Testis (tissue), 3 donors: ENCODE data around the gene ZFP36L1. TPM values are rescaled to one million over a fixed set of nuclear protein-coding genes. Genes with fewer than 3 reads are reported as not detected.

Experiments used
- DNase-seq: peaks from one replicate; pipeline ENCODE4 v3.0.0-alpha.2; 2019
- H3K27ac ChIP-seq, 2 donors: fragments of 200-600 bp; sonication (generic); one replicate each; pipeline ENCODE4 v1.5.1; 2019
- H3K27me3 ChIP-seq: fragments of 200-600 bp; sonication (generic); one replicate; pipeline ENCODE4 v1.5.1; 2019
- H3K36me3 ChIP-seq: fragments of 200-600 bp; sonication (generic); one replicate; pipeline ENCODE4 v1.5.1; 2017; ENCODE audit warnings: low read depth; ENCODE audit errors: missing control alignments
- H3K4me1 ChIP-seq: fragments of 200-600 bp; sonication (generic); one replicate; pipeline ENCODE4 v1.5.1; 2019
- H3K4me3 ChIP-seq, 2 donors: fragments of 200-600 bp; sonication (generic); one replicate each; pipeline ENCODE4 v1.5.1; 2017 to 2019
- H3K9me3 ChIP-seq: fragments of 200-600 bp; sonication (generic); one replicate; pipeline ENCODE4 v1.5.1; 2017
- CTCF ChIP-seq, 3 experiments: fragments of 450-650 bp in 2 of 3; fragments of 200-600 bp in 1 of 3; sonication (generic) in 1 of 3; IDR thresholded peaks; one replicate each; pipeline ENCODE4 v1.5.1; 2016 to 2019; ENCODE audit warnings: antibody characterized with exemption in 3 of 3, mild to moderate bottlenecking in 2 of 3, moderate library complexity in 1 of 3
- POLR2A ChIP-seq: fragments of 450-650 bp; IDR thresholded peaks from one replicate; pipeline ENCODE4 v1.6.1; 2017; ENCODE audit warnings: antibody characterized with exemption, mild to moderate bottlenecking, moderate library complexity
- WGBS, 2 donors: methylation state at CpG; one replicate each; pipeline ENCODE4 v1.1.5; 2018; 5-methylcytosine and 5-hydroxymethylcytosine counted together
- intact Hi-C: fragments of 100-400 bp; cut with DNase I; formaldehyde crosslinking; loops from one replicate; pipeline ENCODE4 v1.15.1; 2023; ENCODE audit warnings: low total_unique reads
- polyA plus RNA-seq: library from polyadenylated mRNA; stranded (reverse); fragments of 350-450 nt; fragmentation: Illumina TruSeq; extraction: RNeasy Lipid Tissue Mini Kit (QIAGEN cat#74804); gene quantifications from one replicate; pipeline ENCODE4 v1.2.3, GENCODE V29; 2014; ENCODE audit warnings: low read depth, low replicate concordance; ENCODE audit not compliant: insufficient read depth
- total RNA-seq, 2 donors: library from RNA; depleted of rRNA; stranded (reverse); fragments of >200 nt; gene quantifications; one replicate each; pipeline ENCODE4 v1.2.3, GENCODE V29; 2016

The ZFP36L1 gene
- total and polyA plus RNA-seq, 3 donors from 2014 or later = 120 to 301 (median 176) TPM

DNA sequence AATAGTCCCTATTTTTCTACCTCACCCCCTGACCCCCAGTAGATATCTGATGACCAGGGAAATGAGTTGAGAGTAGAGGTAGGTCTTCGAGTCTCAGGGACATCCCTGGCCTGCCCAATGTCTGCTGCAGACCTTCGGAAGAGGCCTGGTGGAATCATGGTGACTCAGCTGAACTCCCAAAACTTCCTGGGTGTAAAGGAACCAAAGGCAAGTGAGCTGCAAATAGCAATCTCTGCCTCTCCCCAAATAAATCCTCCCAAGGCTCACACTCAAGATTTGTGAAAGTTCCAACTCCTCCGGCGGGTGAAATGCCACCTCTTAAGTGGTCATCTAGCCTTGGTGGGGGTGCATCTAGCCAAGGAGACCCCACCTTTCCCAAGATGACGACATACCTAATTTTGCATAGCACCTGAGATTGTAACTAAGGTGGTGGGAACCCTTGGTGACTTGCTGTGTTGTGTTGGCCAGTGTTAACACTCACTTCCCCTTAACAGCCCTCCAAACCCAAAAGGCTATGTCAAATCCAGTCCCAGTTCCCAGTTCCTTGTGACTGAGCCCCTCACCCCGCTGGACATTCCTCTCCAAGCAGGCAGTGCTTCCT lies 6.3 kb downstream of the ZFP36L1 start:
- no peak overlapping the region for H3K4me3 ChIP-seq
- no peak for TF ChIP-seq POLR2A
- no peak for TF ChIP-seq CTCF (IDR thresholded peaks at IDR 0.05)
- H3K9me3 ChIP-seq = no peaks in the 10 kb centered on the region
- H3K4me1 ChIP-seq = peaks cover 39% of the 10 kb centered on the region
- DNase-seq = peak; percentile 19
- H3K36me3 ChIP-seq = no peaks in the 10 kb centered on the region
- H3K27ac ChIP-seq = peak overlapping the region; percentile 53 to 100
- no peaks in the 10 kb centered on the region for H3K27me3 ChIP-seq
- intact Hi-C loops = loop anchor here (5.0 kb wide), 1 partner anchor 539 kb away; no protein-coding TSS in a partner anchor
- 63 to 66% methylated on average over 6 of the region's 6 CpGs for WGBS, 2 donors

- Histone ChIP-seq H3K36me3 (no peaks in the 10 kb centered on the region), H3K4me3 (no peak overlapping the region), H3K9me3 (no peaks in the 10 kb centered on the region), H3K27ac (peak overlapping the region; percentile 21 to 100), H3K27me3 (no peaks in the 10 kb centered on the region), H3K4me1 (peaks cover 47% of the 10 kb centered on the region)
- intact Hi-C loops = loop anchor here (5.0 kb wide), 1 partner anchor 539 kb away; no protein-coding TSS in a partner anchor
- DNase-seq = peak; percentile 25
- 66 to 71% methylated on average over 5 of the region's 5 CpGs for WGBS, 2 donors
- TF ChIP-seq CTCF (IDR thresholded peaks at IDR 0.05) = no peak
- no peak for TF ChIP-seq POLR2A
Observed at GRCh38 chr14:68785534-68786490, 7.1 kb downstream of the ZFP36L1 start.

DNA sequence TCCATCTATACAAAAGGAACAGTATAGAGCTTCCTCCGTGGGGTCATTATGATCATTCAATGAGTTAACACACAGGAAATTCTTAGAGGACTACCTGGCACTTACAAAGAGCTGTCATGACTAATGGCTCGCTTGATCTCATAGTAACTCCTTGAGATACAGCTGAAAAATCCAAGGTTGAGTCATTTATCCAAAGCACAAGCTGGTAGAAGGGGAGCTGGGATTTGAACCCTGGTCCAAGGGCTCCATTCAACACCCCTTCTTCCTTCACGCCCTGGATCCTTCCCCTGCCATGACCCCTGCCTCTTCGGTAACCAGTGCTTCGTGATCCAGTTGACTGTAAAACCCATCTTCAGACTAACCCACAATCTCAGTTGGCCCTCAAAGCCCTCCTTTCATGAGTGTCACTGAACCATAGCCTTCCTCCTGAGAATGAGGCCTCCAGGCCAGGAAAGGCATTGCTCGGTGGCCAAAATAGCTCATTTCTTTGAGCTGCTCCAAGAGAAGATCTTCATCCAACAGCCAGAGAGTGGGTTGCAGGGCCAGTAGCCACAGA lies 7.8 kb downstream of the ZFP36L1 start:
- H3K27me3 ChIP-seq = no peaks in the 10 kb centered on the region
- 78% methylated on average over 6 of the region's 6 CpGs for WGBS, 2 donors
- H3K36me3 ChIP-seq = no peaks in the 10 kb centered on the region
- no peak for TF ChIP-seq POLR2A
- TF ChIP-seq CTCF (IDR thresholded peaks at IDR 0.05) = no peak
- no peak overlapping the region for H3K4me3 ChIP-seq
- H3K9me3 ChIP-seq = no peaks in the 10 kb centered on the region
- peak overlapping the region in 1 of 2 donors; percentile 100 for H3K27ac ChIP-seq
- intact Hi-C loops = loop anchor here (5.0 kb wide), 1 partner anchor 538 kb away; no protein-coding TSS in a partner anchor
- DNase-seq = no peak
- peaks cover 54% of the 10 kb centered on the region for H3K4me1 ChIP-seq

DNA sequence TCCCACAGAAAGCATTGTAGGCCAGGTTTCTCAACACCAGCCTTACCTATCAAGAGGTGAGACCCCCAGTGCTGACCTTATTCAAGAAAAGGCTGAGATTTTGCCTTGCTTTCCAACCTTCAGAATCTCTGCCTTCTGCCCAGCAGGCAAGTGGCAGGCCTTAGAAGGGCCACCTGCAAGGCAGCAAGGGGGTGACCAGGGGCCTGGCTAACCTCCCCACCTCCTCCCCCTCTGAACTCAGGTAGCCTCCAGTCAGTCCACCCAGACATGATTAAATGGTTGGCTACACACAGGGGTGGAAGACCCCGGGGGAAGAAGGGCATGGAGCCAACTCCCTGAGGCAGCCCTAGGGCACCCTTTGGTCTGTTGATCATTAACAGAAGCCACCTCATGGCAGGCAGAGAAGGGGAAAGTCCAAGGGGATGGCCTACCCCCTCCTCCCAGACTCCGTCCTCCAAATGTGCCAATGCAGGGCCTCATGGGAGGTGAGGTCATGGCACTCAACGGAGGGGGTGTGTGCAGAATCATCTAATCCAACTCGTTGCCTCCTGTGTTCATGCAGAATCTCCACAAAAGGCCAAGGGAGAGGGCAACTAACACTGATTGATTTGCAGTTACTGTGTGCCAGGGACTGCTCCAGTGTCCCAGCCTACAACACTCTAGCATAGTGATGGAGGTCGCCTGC lies 8.5 kb downstream of the ZFP36L1 start:
- Histone ChIP-seq H3K9me3 (no peaks in the 10 kb centered on the region), H3K4me3 (no peak overlapping the region), H3K27me3 (no peaks in the 10 kb centered on the region), H3K4me1 (peaks cover 55% of the 10 kb centered on the region), H3K27ac (peak overlapping the region; percentile 28 to 41), H3K36me3 (no peaks in the 10 kb centered on the region)
- peak; percentile 13 for DNase-seq
- 59 to 69% methylated on average over 5 of the region's 5 CpGs for WGBS, 2 donors
- TF ChIP-seq POLR2A = no peak
- no peak for TF ChIP-seq CTCF (IDR thresholded peaks at IDR 0.05)
- intact Hi-C loops = no loop called here
